GM21528 (cell line): ENCODE results near the gene TAS2R8.
"Not testable (repeated sequence)": the region's sequence is repeated elsewhere in the genome, so short reads cannot be mapped to it uniquely, and the experiment has no call there.

Experiments
- ATAC-seq: cut with Tn5 transposase; IDR thresholded peaks from one replicate; pipeline ENCODE4 v1.9.1; 2021; ENCODE audit warnings: mild to moderate bottlenecking, moderate library complexity; ENCODE audit not compliant: unreplicated experiment, low FRiP score

TAS2R8 gene, protein sequence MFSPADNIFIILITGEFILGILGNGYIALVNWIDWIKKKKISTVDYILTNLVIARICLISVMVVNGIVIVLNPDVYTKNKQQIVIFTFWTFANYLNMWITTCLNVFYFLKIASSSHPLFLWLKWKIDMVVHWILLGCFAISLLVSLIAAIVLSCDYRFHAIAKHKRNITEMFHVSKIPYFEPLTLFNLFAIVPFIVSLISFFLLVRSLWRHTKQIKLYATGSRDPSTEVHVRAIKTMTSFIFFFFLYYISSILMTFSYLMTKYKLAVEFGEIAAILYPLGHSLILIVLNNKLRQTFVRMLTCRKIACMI

GRCh38 chr12:10807186-10807585 lies at the start of gene TAS2R8:
Gene TAS2R8 (minus strand): TSS chr12:10807286. CDS start chr12:10806980, 306 bp downstream.
- ATAC-seq, result no peak

GRCh38 chr12:10855807-10856206 lies 48.7 kb upstream of the TAS2R8 start:
- ATAC-seq, result no peak

- ATAC-seq, result no peak
Observed at GRCh38 chr12:10853776-10854175, 46.7 kb upstream of the TAS2R8 start.

- no peak for ATAC-seq
Observed at GRCh38 chr12:10851243-10851858, 44.3 kb upstream of the TAS2R8 start.

- ATAC-seq, result no peak
Observed at GRCh38 chr12:10849425-10849878, 42.4 kb upstream of the TAS2R8 start, which contains the start of gene PRR4. Gene PRR4 (minus strand): TSS chr12:10849475. CDS start chr12:10849437, 38 bp downstream.

- ATAC-seq, result no peak
Observed at GRCh38 chr12:10847744-10848143, 40.7 kb upstream of the TAS2R8 start.

- ATAC-seq, result no peak
Observed at GRCh38 chr12:10842862-10843261, 35.8 kb upstream of the TAS2R8 start.

DNA sequence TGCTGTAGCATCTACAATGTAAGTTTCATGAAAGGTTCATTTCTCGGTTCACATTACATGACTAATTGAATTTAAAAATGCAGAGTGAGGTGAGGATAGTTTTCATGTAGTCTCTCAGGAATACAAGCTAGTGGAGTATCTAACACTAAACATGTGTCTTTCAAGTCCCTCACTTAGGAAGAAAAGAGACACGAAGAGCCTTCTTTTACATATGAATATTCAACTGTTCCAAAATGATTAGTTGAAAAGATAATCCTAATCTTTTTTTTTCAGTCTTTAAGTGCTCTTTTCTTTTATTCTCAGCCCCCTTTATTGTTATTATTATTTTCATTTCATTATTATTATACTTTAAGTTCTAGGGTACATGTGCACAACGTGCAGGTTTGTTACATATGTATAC lies 31.4 kb upstream of the TAS2R8 start:
- no peak for ATAC-seq

DNA sequence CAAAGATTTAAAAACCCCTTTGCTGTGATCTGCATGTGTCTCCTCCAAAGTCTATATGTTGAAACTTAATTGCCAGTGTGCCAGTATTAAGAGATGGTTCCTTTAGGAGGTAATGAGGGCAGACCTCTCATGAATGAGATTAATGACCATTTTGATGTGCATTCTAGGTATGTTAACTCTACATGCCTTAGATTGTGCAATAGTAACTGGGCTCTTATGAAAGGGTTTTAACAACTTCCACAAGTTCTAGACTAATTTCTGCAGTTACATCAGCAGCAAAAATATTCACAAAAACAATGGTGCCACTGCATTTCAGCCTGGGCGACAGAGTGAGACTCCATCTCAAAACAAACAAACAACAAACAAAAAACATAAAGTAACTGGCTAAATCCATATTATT lies 22.9 kb upstream of the TAS2R8 start:
- no peak for ATAC-seq

- ATAC-seq, result no peak
Observed at GRCh38 chr12:10826258-10826657, 19.2 kb upstream of the TAS2R8 start, which contains the start of gene TAS2R10. Gene TAS2R10 (minus strand): TSS chr12:10826358. CDS start chr12:10826269, 89 bp downstream.

- no peak for ATAC-seq
Observed at GRCh38 chr12:10824957-10825356, 17.9 kb upstream of the TAS2R8 start.

DNA sequence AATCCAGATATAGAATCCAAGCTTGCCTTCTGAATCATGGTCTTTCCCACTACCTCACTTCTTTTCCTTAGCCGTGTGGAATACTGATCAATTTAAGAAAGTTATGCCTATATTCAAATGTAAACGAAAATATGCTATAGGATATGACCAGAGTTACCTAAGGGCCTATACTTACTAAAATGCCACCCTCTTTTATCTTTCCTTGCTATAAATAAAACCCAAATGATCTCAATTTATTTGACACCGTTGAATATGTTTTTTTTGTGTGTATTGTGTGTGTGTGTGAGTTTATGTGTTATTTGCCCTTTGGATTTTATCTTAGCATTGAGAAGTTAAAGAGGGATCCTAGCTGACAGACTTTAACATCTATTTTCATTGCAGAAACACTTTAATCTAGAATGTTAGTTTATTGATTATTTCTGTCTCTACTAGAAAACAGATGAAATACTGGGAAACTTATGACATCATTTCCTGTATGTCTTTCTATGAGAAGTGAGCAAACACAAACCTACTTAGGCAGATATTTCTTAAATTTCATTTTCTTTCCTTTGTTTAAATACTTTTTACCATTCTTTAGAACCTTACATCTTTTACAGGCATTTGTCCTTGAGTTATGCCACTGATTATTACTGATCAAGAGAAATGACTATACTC lies 4.9 kb upstream of the TAS2R8 start:
- ATAC-seq, result no peak

DNA sequence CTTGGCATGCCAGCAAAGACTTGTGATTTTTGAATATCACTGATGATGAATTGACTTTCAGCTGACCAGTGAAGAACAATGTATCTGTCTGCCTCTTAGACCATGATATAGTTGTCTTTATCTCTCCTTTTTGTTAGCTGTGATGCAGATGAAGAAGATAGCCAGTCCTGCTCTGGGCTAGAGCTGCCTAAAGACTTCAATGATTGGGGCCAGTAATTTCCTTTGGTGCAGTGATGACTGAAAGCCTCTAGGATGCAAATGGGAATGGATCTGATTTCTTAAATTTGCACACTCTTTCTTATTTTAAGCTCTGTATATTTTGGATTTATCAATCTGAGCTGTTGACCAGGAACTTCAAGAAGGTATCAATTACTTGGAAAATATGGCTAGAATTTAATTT lies 3.0 kb upstream of the TAS2R8 start, which contains the start of gene TAS2R9:
TAS2R9 (minus strand) TSS at position 101 of the 400 bp plus-strand sequence; CDS start at position 8, 93 bp downstream.
- no peak for ATAC-seq

- ATAC-seq, result no peak
Observed at GRCh38 chr12:10802587-10802986, 4.5 kb downstream of the TAS2R8 start, which contains the start of gene TAS2R7. Gene TAS2R7 (minus strand): TSS chr12:10802627. CDS start chr12:10802570, 57 bp downstream.

- no peak for ATAC-seq
Observed at GRCh38 chr12:10801741-10802140, 5.3 kb downstream of the TAS2R8 start.

DNA sequence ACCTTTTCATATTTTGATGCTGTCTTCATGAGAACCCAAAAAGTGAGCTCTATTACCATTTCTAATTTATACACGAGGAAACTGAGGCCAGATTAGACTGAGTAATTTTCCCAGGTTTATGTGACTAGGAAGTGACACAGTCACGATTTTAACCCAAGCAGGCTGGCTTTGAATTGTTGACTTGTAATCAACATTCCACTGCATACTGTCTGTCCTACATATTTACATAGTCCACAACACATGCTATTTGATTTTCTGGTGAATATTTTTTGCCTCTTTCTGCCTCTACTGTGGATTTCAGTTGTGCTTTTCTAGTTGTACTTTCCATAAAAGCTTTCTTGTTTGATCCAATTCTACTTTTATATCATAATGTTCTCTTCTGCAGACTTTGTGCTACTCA lies 12.9 kb downstream of the TAS2R8 start:
- ATAC-seq, result no peak

DNA sequence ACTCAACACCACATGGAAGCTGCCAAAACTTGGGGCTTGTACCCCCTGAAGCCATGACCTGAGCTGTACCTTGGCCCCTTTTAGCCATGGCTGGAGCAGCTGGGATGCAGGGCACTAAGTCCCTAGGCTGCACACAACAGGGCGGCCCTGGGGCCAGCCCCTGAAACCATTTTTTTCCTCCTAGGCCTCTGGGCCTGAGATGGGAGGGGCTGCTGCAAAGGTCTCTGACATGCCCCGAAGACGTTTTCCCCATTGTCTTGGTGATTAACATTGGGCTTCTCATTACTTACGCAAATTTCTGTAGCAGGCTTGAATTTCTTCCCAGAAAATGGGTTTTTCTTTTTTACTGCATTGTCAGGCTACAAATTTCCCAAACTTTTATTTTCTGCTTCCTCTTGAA lies 15.3 kb downstream of the TAS2R8 start:
- not testable (repeated sequence) for ATAC-seq

DNA sequence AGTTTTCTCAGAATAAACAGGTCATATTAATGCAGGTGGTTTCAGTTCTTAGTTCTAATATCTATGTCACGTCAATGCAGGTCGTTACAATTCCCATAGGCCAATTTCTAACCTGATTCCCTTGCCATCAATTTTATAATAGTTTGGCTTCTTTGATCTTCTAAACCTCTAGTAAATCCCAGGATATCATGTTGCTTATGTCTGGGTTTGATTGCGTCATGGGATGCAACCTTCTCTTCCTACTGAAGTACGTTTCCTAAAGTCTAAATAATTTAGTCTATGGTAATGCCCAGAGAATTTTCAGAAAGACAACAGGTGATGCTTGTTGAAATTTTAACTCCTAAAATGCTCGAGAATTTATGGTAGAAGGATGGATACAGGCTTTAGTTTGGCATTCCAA lies 23.8 kb downstream of the TAS2R8 start:
- ATAC-seq, result no peak

DNA sequence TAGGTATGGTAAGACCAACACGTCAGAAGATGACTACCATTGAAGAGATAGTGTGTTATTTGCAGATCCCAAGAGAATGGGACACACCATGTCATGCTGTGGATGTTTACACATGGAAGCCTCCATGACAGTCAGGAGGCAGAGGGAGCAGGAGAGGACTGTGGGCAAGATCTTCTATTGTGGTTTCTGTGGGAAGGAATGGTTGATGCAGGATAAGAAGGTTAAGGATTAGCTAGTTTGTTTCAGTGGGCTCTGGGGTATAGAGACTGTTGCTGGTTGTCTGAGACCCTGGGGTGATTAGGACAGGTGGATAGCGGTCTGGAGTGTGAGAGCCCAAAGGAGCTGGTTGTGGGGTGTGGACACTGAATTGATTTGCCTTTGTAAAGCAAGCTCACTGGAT lies 28.0 kb downstream of the TAS2R8 start:
- no peak for ATAC-seq

GRCh38 chr12:10771132-10771733 lies 35.9 kb downstream of the TAS2R8 start:
- ATAC-seq, result no peak

GRCh38 chr12:10759657-10760056 lies 47.4 kb downstream of the TAS2R8 start:
- ATAC-seq, result no peak
